ENCODE measurements around the gene OST4.

Gene OST4

GRCh38 chr2:27054721-27055120 is 16.7 kb downstream of the OST4 start:
- no peaks in the 10 kb centered on the region for H3K27me3 ChIP-seq (ENCODE audit: insufficient read depth, poor library complexity, severe bottlenecking)
- no peak for DNase-seq (ENCODE audit: low read depth in 1 of 2, low spot score in 1 of 2)
- no peak overlapping the region for H3K4me3 ChIP-seq (replicated peaks; ENCODE audit: insufficient read depth, low read length)
- H3K27ac ChIP-seq (replicated peaks) = no peak overlapping the region
- TF ChIP-seq SPI1 (IDR thresholded peaks at IDR 0.05; ENCODE audit: borderline replicate concordance, low read depth) (no peak), POLR2AphosphoS5 (IDR thresholded peaks at IDR 0.05; ENCODE audit: low read depth) (no peak), GABPA (IDR thresholded peaks at IDR 0.05; ENCODE audit: low read depth) (no peak)
- TF ChIP-seq, protein P1, sequence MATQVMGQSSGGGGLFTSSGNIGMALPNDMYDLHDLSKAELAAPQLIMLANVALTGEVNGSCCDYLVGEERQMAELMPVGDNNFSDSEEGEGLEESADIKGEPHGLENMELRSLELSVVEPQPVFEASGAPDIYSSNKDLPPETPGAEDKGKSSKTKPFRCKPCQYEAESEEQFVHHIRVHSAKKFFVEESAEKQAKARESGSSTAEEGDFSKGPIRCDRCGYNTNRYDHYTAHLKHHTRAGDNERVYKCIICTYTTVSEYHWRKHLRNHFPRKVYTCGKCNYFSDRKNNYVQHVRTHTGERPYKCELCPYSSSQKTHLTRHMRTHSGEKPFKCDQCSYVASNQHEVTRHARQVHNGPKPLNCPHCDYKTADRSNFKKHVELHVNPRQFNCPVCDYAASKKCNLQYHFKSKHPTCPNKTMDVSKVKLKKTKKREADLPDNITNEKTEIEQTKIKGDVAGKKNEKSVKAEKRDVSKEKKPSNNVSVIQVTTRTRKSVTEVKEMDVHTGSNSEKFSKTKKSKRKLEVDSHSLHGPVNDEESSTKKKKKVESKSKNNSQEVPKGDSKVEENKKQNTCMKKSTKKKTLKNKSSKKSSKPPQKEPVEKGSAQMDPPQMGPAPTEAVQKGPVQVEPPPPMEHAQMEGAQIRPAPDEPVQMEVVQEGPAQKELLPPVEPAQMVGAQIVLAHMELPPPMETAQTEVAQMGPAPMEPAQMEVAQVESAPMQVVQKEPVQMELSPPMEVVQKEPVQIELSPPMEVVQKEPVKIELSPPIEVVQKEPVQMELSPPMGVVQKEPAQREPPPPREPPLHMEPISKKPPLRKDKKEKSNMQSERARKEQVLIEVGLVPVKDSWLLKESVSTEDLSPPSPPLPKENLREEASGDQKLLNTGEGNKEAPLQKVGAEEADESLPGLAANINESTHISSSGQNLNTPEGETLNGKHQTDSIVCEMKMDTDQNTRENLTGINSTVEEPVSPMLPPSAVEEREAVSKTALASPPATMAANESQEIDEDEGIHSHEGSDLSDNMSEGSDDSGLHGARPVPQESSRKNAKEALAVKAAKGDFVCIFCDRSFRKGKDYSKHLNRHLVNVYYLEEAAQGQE (IDR thresholded peaks at IDR 0.05; ENCODE audit: insufficient replicate concordance, low read depth) = no peak
- TF ChIP-seq, protein P2, sequence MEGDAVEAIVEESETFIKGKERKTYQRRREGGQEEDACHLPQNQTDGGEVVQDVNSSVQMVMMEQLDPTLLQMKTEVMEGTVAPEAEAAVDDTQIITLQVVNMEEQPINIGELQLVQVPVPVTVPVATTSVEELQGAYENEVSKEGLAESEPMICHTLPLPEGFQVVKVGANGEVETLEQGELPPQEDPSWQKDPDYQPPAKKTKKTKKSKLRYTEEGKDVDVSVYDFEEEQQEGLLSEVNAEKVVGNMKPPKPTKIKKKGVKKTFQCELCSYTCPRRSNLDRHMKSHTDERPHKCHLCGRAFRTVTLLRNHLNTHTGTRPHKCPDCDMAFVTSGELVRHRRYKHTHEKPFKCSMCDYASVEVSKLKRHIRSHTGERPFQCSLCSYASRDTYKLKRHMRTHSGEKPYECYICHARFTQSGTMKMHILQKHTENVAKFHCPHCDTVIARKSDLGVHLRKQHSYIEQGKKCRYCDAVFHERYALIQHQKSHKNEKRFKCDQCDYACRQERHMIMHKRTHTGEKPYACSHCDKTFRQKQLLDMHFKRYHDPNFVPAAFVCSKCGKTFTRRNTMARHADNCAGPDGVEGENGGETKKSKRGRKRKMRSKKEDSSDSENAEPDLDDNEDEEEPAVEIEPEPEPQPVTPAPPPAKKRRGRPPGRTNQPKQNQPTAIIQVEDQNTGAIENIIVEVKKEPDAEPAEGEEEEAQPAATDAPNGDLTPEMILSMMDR (IDR thresholded peaks at IDR 0.05; ENCODE audit: insufficient read depth, low read length) = no peak

DNA sequence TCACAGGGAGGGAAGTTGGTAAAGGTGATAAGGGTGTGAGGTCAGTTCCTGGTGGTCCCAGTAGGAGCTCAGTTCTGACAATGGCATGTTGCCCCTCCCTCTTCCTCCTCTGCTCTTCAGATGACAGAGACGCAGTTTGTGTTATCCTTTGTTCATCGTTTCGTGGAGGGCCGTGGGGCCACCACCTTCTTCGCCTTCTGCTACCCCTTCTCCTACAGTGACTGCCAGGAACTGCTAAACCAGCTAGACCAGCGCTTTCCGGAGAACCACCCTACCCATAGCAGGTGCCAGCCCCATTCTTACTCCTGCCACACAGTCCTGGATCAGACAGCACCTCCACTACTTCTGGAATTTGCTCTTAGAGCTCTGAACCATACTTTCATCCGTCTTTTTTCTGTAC is 17.7 kb downstream of the OST4 start:
- Histone ChIP-seq H3K27me3 (ENCODE audit: insufficient read depth, poor library complexity, severe bottlenecking) (no peaks in the 10 kb centered on the region), H3K4me3 (replicated peaks; ENCODE audit: insufficient read depth, low read length) (no peak overlapping the region), H3K27ac (replicated peaks) (no peak overlapping the region)
- TF ChIP-seq GABPA (IDR thresholded peaks at IDR 0.05; ENCODE audit: low read depth) = no peak
- TF ChIP-seq POLR2AphosphoS5 (IDR thresholded peaks at IDR 0.05; ENCODE audit: low read depth) = no peak
- TF ChIP-seq, protein P1 (IDR thresholded peaks at IDR 0.05; ENCODE audit: insufficient replicate concordance, low read depth) = no peak
- TF ChIP-seq, protein P2 (IDR thresholded peaks at IDR 0.05; ENCODE audit: insufficient read depth, low read length) = no peak
- TF ChIP-seq SPI1 (IDR thresholded peaks at IDR 0.05; ENCODE audit: borderline replicate concordance, low read depth) = no peak
- no peak for DNase-seq (ENCODE audit: low read depth in 1 of 2, low spot score in 1 of 2)

DNA sequence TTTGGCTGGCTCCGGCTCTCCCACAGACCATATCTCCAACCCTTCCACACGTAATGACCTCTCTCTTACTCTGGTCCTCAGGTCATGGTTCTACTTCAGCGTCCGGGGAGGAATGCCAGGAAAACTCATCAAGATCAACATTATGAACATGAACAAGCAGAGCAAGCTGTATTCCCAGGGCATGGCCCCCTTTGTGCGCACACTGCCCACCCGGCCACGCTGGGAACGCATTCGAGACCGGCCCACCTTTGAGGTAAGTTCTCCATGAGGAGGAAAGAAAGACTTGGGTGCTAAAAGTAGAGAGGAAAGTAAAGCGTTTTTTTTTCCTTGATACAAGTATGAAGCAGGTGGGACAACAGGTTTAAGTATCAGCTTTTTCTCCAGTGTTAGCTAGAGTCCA is 18.1 kb downstream of the OST4 start:
- TF ChIP-seq, protein P1 (IDR thresholded peaks at IDR 0.05; ENCODE audit: insufficient replicate concordance, low read depth) = no peak
- TF ChIP-seq GABPA (IDR thresholded peaks at IDR 0.05; ENCODE audit: low read depth) (no peak), SPI1 (IDR thresholded peaks at IDR 0.05; ENCODE audit: borderline replicate concordance, low read depth) (no peak), POLR2AphosphoS5 (IDR thresholded peaks at IDR 0.05; ENCODE audit: low read depth) (no peak)
- TF ChIP-seq, protein P2 (IDR thresholded peaks at IDR 0.05; ENCODE audit: insufficient read depth, low read length) = no peak
- H3K27me3 ChIP-seq (ENCODE audit: insufficient read depth, poor library complexity, severe bottlenecking) = no peaks in the 10 kb centered on the region
- H3K4me3 ChIP-seq (replicated peaks; ENCODE audit: insufficient read depth, low read length) = no peak overlapping the region
- DNase-seq (ENCODE audit: low read depth in 1 of 2, low spot score in 1 of 2) = no peak
- H3K27ac ChIP-seq (replicated peaks) = no peak overlapping the region

All from HL-60 (cell line).